ENCODE results near the gene LRIG1. TPM values are rescaled to one million over a fixed set of nuclear protein-coding genes. Genes with fewer than 3 reads are reported as not detected.

Gene LRIG1
- total RNA-seq, 1 donor, result 14.1 TPM

DNA sequence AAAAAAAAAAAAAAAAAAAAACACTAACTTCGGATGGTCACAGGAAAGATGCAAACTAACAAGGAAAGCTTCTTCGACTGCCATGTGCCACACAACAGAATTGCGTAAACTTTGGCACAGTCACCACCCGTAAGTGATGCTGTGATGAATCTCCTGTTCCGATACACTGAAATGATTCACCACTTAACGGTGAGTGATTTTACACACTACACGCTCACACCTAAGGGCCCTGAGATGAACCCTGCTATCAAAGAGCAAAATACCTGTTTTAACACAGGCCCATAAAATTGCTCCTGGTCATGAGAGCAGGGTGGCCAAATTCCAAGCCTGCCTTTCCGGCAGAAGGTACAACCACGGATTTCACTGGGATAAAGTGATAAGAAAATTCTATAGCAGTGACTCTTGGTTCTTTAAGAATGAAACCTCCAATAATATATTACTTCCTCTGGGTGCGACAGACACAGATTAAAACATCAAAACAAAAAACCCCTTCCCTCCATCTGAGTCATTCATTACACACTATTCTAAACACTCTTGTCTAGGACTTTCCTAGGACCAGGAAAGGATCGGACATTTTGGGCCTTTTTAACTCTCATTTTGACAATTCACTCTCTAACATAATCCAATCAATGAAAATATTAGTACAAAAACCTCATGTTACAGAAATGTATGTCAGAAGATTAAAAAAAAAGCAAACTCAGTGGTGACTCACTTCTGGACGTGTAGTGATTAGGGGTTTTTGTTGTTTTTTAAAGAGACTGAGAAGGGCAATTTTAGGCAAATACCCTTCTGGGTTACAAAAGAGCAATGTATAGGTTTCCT lies 28.3 kb downstream of the LRIG1 start:
- no peak for DNase-seq (ENCODE audit: insufficient read length, low spot score, missing footprints)
- Histone ChIP-seq H3K4me3 (ENCODE audit: insufficient read depth, low read length) (peak overlapping the region; percentile 13), H4K20me1 (ENCODE audit: insufficient read depth, low read length) (no peaks in the 10 kb centered on the region), H2AFZ (ENCODE audit: low read length) (peak overlapping the region; percentile 1), H3K4me2 (ENCODE audit: insufficient read depth, low read length) (peak overlapping the region; percentile 56), H3K79me2 (ENCODE audit: insufficient read depth, low read length) (no peaks in the 10 kb centered on the region), H3K4me1 (ENCODE audit: insufficient read depth, low read length) (peaks cover 39% of the 10 kb centered on the region), H3K36me3 (ENCODE audit: insufficient read depth, low read length) (no peaks in the 10 kb centered on the region), H3K27ac (ENCODE audit: low read depth, low read length) (peak overlapping the region; percentile 83), H3K27me3 (ENCODE audit: insufficient read depth, low read length) (no peaks in the 10 kb centered on the region), H3K9me3 (ENCODE audit: low read depth, low read length) (no peaks in the 10 kb centered on the region)
- no peak for TF ChIP-seq CTCF (IDR thresholded peaks at IDR 0.05; ENCODE audit: extremely low read depth, low read depth, low read length)

GRCh38 chr3:66470956-66471686 lies 29.7 kb downstream of the LRIG1 start:
- DNase-seq (ENCODE audit: insufficient read length, low spot score, missing footprints), result no peak
- no peaks in the 10 kb centered on the region for H3K36me3 ChIP-seq (ENCODE audit: insufficient read depth, low read length)
- TF ChIP-seq CTCF (IDR thresholded peaks at IDR 0.05; ENCODE audit: extremely low read depth, low read depth, low read length), result no peak
- H4K20me1 ChIP-seq (ENCODE audit: insufficient read depth, low read length), result no peaks in the 10 kb centered on the region
- no peak overlapping the region for H3K4me3 ChIP-seq (ENCODE audit: insufficient read depth, low read length)
- H2AFZ ChIP-seq (ENCODE audit: low read length), result no peak overlapping the region
- H3K4me1 ChIP-seq (ENCODE audit: insufficient read depth, low read length), result peaks cover 39% of the 10 kb centered on the region
- H3K4me2 ChIP-seq (ENCODE audit: insufficient read depth, low read length), result no peak overlapping the region
- no peaks in the 10 kb centered on the region for H3K9me3 ChIP-seq (ENCODE audit: low read depth, low read length)
- H3K27me3 ChIP-seq (ENCODE audit: insufficient read depth, low read length), result no peaks in the 10 kb centered on the region
- no peaks in the 10 kb centered on the region for H3K79me2 ChIP-seq (ENCODE audit: insufficient read depth, low read length)
- H3K27ac ChIP-seq (ENCODE audit: low read depth, low read length), result no peak overlapping the region

DNA sequence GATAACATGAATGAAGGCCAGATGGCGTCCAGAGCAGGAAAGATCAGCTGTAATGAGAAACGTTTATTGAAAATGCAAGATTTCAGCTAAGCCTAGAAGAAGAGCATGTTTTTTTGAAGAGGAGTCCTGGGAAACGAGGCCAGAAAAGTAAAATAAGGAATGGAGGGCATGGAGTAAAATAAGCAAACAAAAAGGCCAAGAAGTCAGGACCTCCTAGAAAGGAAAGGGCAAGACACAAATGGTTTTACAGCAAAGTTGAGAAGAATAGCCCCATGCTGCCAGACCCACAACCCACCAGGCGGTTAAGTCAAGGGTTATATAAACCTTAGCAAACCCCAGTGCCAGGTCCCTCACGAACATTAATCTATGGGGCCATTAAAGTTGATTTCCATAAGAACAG lies 30.5 kb downstream of the LRIG1 start:
- Histone ChIP-seq H4K20me1 (ENCODE audit: insufficient read depth, low read length) (no peaks in the 10 kb centered on the region), H3K4me1 (ENCODE audit: insufficient read depth, low read length) (peaks cover 39% of the 10 kb centered on the region)
- no peak for TF ChIP-seq CTCF (IDR thresholded peaks at IDR 0.05; ENCODE audit: extremely low read depth, low read depth, low read length)

DNA sequence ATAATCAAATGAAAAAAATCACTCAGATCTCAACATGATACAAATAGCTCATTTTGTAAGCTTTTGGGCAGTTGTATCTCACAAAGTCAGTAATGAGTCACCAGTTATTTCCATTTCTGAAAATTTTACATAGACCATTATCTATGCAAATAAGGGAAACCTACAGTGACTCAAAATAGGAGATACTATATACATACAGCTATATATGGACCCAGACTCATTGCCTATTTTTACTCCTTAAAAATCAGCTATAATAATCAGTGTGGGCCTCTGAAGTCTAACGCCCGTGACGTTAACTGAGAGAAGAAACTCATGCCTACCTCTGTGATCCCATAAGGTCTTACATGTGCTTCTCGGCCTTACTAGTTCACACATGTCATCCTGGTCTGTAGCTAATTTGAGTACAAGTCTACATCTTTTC lies 31.6 kb downstream of the LRIG1 start:
- Histone ChIP-seq H3K4me1 (ENCODE audit: insufficient read depth, low read length) (peaks cover 39% of the 10 kb centered on the region), H3K4me2 (ENCODE audit: insufficient read depth, low read length) (peak overlapping the region; percentile 71), H3K9me3 (ENCODE audit: low read depth, low read length) (no peaks in the 10 kb centered on the region), H2AFZ (ENCODE audit: low read length) (no peak overlapping the region), H3K36me3 (ENCODE audit: insufficient read depth, low read length) (no peaks in the 10 kb centered on the region), H3K27me3 (ENCODE audit: insufficient read depth, low read length) (no peaks in the 10 kb centered on the region), H3K79me2 (ENCODE audit: insufficient read depth, low read length) (no peaks in the 10 kb centered on the region), H4K20me1 (ENCODE audit: insufficient read depth, low read length) (no peaks in the 10 kb centered on the region), H3K4me3 (ENCODE audit: insufficient read depth, low read length) (no peak overlapping the region), H3K27ac (ENCODE audit: low read depth, low read length) (peak overlapping the region; percentile 74)
- DNase-seq (ENCODE audit: insufficient read length, low spot score, missing footprints), result no peak
- no peak for TF ChIP-seq CTCF (IDR thresholded peaks at IDR 0.05; ENCODE audit: extremely low read depth, low read depth, low read length)

More for the DNA sequence above, 30.5 kb downstream of the LRIG1 start:
- no peak for DNase-seq (ENCODE audit: insufficient read length, low spot score, missing footprints)
- H3K36me3 ChIP-seq (ENCODE audit: insufficient read depth, low read length), result no peaks in the 10 kb centered on the region
- no peaks in the 10 kb centered on the region for H3K9me3 ChIP-seq (ENCODE audit: low read depth, low read length)
- H3K27ac ChIP-seq (ENCODE audit: low read depth, low read length), result no peak overlapping the region
- H3K4me3 ChIP-seq (ENCODE audit: insufficient read depth, low read length), result no peak overlapping the region
- H2AFZ ChIP-seq (ENCODE audit: low read length), result no peak overlapping the region
- H3K4me2 ChIP-seq (ENCODE audit: insufficient read depth, low read length), result no peak overlapping the region
- H3K79me2 ChIP-seq (ENCODE audit: insufficient read depth, low read length), result no peaks in the 10 kb centered on the region
- no peaks in the 10 kb centered on the region for H3K27me3 ChIP-seq (ENCODE audit: insufficient read depth, low read length)

All from osteoblast (primary cell).